Measurements from ENCODE around the gene NPC1. TPM values are rescaled to one million over a fixed set of nuclear protein-coding genes. Genes with fewer than 3 reads are reported as not detected.

Gene NPC1
- total and polyA plus RNA-seq, 2 of the 8 experiments (the other 6 are each of a cell fraction or from before 2014, with no cell fraction given), result 34.1 to 39.5 TPM

GRCh38 chr18:23623040-23623439, 36.7 kb upstream of the NPC1 start:
- no peak overlapping the region for H2BK20ac ChIP-seq (ENCODE audit: low read length)
- no peak overlapping the region for H3K4me3 ChIP-seq (ENCODE audit: extremely low read depth in 1 of 4, insufficient read depth in 2 of 4, low read depth in 3 of 4, low read length in 4 of 4)
- no peaks in the 10 kb centered on the region for H3K79me2 ChIP-seq (ENCODE audit: control insufficient read depth in 1 of 2, insufficient read depth in 2 of 2, low read length in 2 of 2)
- no peaks in the 10 kb centered on the region for H3K36me3 ChIP-seq (ENCODE audit: control insufficient read depth in 2 of 4, insufficient read depth in 4 of 4, low read length in 3 of 4)
- FAIRE-seq (no peak), DNase-seq (ENCODE audit: low read depth in 1 of 2, low spot score in 2 of 2) (no peak)
- H3K27me3 ChIP-seq (replicated peaks in 1 of 4; ENCODE audit: control insufficient read depth in 3 of 4, extremely low read depth in 1 of 4, insufficient read depth in 3 of 4, low read length in 3 of 4), result peaks cover 5 to 25% (median 17%) of the 10 kb centered on the region in 4 experiments
- ChIA-PET CTCF (ENCODE audit: partially characterized antibody) (interaction anchor here (1.0 to 2.9 kb wide), 8 partner anchors 9 to 223 kb away, joined by 3 to 23 read pairs (median 10); no protein-coding TSS in a partner anchor), POLR2A (ENCODE audit: partially characterized antibody) (no interaction called here)
- H3K56ac ChIP-seq (replicated peaks; ENCODE audit: insufficient read length, low read depth, low read length), result no peak overlapping the region
- no peak overlapping the region for H2BK120ac ChIP-seq (replicated peaks; ENCODE audit: low read depth, low read length)
- H2BK15ac ChIP-seq (ENCODE audit: low read length), result no peak overlapping the region
- H3K27ac ChIP-seq (ENCODE audit: low read depth, low read length), result no peak overlapping the region
- peaks cover 0 to 6% (median 2%) of the 10 kb centered on the region in 4 experiments; a peak in 3 of 7 replicates for H3K4me1 ChIP-seq (replicated peaks in 1 of 4; ENCODE audit: control insufficient read depth in 3 of 4, insufficient read depth in 4 of 4, low read length in 3 of 4)
- no peak overlapping the region for H2AK5ac ChIP-seq (ENCODE audit: low read depth, low read length)
- H3K14ac ChIP-seq (ENCODE audit: insufficient read length), result no peak overlapping the region
- no peak overlapping the region for H4K5ac ChIP-seq (ENCODE audit: insufficient read length, low read depth, low read length)
- H4K91ac ChIP-seq (replicated peaks; ENCODE audit: insufficient read length, low read length), result no peak overlapping the region
- H2BK12ac ChIP-seq (ENCODE audit: low read depth, low read length), result no peak overlapping the region
- no peaks in the 10 kb centered on the region for H4K20me1 ChIP-seq (replicated peaks in 1 of 2; ENCODE audit: control insufficient read depth in 1 of 2, insufficient read depth in 2 of 2, low read length in 2 of 2)
- WGBS, 2 experiments (ENCODE audit: extremely low coverage in 1 of 2, insufficient coverage in 1 of 2, insufficient read length in 1 of 2, insufficient replicate concordance in 2 of 2, low coverage in 1 of 2, low lambda C conversion rate in 2 of 2, missing lambda C conversion rate in 1 of 2), result 91% methylated on average over 3 of the region's 3 CpGs; no CpG with 5 or more reads in 1 of the 2 experiments
- peaks cover 11% of the 10 kb centered on the region; the same call in 1 of the 2 replicates for H3K23me2 ChIP-seq (ENCODE audit: low read depth, low read length)
- H3K4me2 ChIP-seq (ENCODE audit: insufficient read depth in 1 of 2, low read depth in 2 of 2, low read length in 2 of 2), result no peak overlapping the region
- no peaks in the 10 kb centered on the region for H3K79me1 ChIP-seq (ENCODE audit: low read depth, low read length)
- H2AFZ ChIP-seq (ENCODE audit: low read length), result no peak overlapping the region
- H3K18ac ChIP-seq (ENCODE audit: extremely low read depth, low read length), result no peak overlapping the region
- H3K4ac ChIP-seq (replicated peaks; ENCODE audit: insufficient read length, low read depth, low read length), result no peak overlapping the region
- no peaks in the 10 kb centered on the region; a peak in 1 of 4 replicates for H3K9me3 ChIP-seq (ENCODE audit: insufficient read depth in 2 of 2, low read depth in 1 of 2, low read length in 1 of 2)
- H2BK5ac ChIP-seq (ENCODE audit: low read depth, low read length), result no peak overlapping the region
- no peak overlapping the region for H3K9ac ChIP-seq (replicated peaks in 1 of 4; ENCODE audit: extremely low read depth in 1 of 4, low read depth in 3 of 4, low read length in 3 of 4)
- H4K8ac ChIP-seq (ENCODE audit: extremely low read depth, insufficient read depth, low read length), result no peak overlapping the region
- no peak overlapping the region for H3K23ac ChIP-seq (ENCODE audit: insufficient read length)
- TF ChIP-seq CHD2 (IDR thresholded peaks at IDR 0.05; ENCODE audit: low read length), result no peak
- TF ChIP-seq KDM1A (IDR thresholded peaks at IDR 0.05; ENCODE audit: borderline replicate concordance, low read length), result no peak
- TF ChIP-seq EGR1 (IDR thresholded peaks at IDR 0.05; ENCODE audit: borderline replicate concordance, low read depth, low read length), result no peak
- no peak for TF ChIP-seq SIX5 (IDR thresholded peaks at IDR 0.05; ENCODE audit: low read depth, low read length)
- no peak for TF ChIP-seq CREB1 (IDR thresholded peaks at IDR 0.05)
- no peak for TF ChIP-seq ZNF274 (IDR thresholded peaks at IDR 0.05; ENCODE audit: borderline replicate concordance, extremely low read depth, low read length)
- TF ChIP-seq KDM5A (IDR thresholded peaks at IDR 0.05; ENCODE audit: low read length), result no peak
- no peak for TF ChIP-seq JUN (IDR thresholded peaks at IDR 0.05; ENCODE audit: low read depth, low read length)
- TF ChIP-seq RAD21 (IDR thresholded peaks at IDR 0.05 in 1 of 2, conservative IDR thresholded peaks at IDR 0.05 in 1 of 2; ENCODE audit: low read depth in 2 of 2, low read length in 2 of 2), result no peak
- TF ChIP-seq CBX5 (IDR thresholded peaks at IDR 0.05; ENCODE audit: low read depth, low read length), result no peak
- TF ChIP-seq SIRT6 (IDR thresholded peaks at IDR 0.05; ENCODE audit: low read length), result no peak
- no peak for TF ChIP-seq SUZ12 (IDR thresholded peaks at IDR 0.05; ENCODE audit: low read length)
- no peak for TF ChIP-seq SAP30 (IDR thresholded peaks at IDR 0.05; ENCODE audit: insufficient read depth, insufficient replicate concordance, low read length)
- TF ChIP-seq MAFK (IDR thresholded peaks at IDR 0.05; ENCODE audit: low read depth, low read length), result no peak
- no peak for TF ChIP-seq SIN3A (conservative IDR thresholded peaks at IDR 0.05 in 1 of 2, IDR thresholded peaks at IDR 0.05 in 1 of 2; ENCODE audit: low read depth in 1 of 2, low read length in 2 of 2)

Data from H1 (cell line).